GM03348 (cell line): ENCODE measurements around the gene AREL1.

Source experiments
- DNase-seq: peaks from one replicate; pipeline ENCODE4 v3.0.0; 2012; ENCODE audit warnings: low spot score

Gene AREL1

GRCh38 chr14:74698465-74698864 is 14.4 kb downstream of the AREL1 start:
- no peak for DNase-seq

GRCh38 chr14:74697976-74698375 is 14.9 kb downstream of the AREL1 start:
- no peak for DNase-seq

- peak; percentile 70 for DNase-seq
Measured at GRCh38 chr14:74697543-74697942, 15.3 kb downstream of the AREL1 start.

GRCh38 chr14:74697011-74697410 is 15.9 kb downstream of the AREL1 start:
- DNase-seq, result no peak

GRCh38 chr14:74695406-74695805 is 17.5 kb downstream of the AREL1 start:
- no peak for DNase-seq

- DNase-seq, result no peak
Measured at GRCh38 chr14:74693191-74693590, 19.7 kb downstream of the AREL1 start.

- no peak for DNase-seq
Measured at GRCh38 chr14:74691456-74691855, 21.4 kb downstream of the AREL1 start.

GRCh38 chr14:74685921-74686678 is 26.8 kb downstream of the AREL1 start:
- DNase-seq, result no peak

GRCh38 chr14:74685056-74685455 is 27.8 kb downstream of the AREL1 start:
- no peak for DNase-seq

- no peak for DNase-seq
Measured at GRCh38 chr14:74684434-74684833, 28.4 kb downstream of the AREL1 start.

GRCh38 chr14:74683406-74683805 is 29.5 kb downstream of the AREL1 start:
- DNase-seq, result no peak

GRCh38 chr14:74682169-74682952 is 30.5 kb downstream of the AREL1 start:
- no peak for DNase-seq

- no peak for DNase-seq
Measured at GRCh38 chr14:74675219-74675618, 37.7 kb downstream of the AREL1 start.

GRCh38 chr14:74673768-74674167 is 39.1 kb downstream of the AREL1 start:
- DNase-seq, result no peak

- DNase-seq, result peak; percentile 64
Measured at GRCh38 chr14:74671789-74672188, 41.1 kb downstream of the AREL1 start.

- DNase-seq, result peak; percentile 30
Measured at GRCh38 chr14:74670726-74671411, 42.0 kb downstream of the AREL1 start.

- DNase-seq, result no peak
Measured at GRCh38 chr14:74669846-74670245, 43.0 kb downstream of the AREL1 start.

GRCh38 chr14:74669256-74669655 is 43.6 kb downstream of the AREL1 start:
- DNase-seq, result no peak

GRCh38 chr14:74667758-74668157 is 45.1 kb downstream of the AREL1 start:
- peak; percentile 19 for DNase-seq

GRCh38 chr14:74664717-74665116 is 48.2 kb downstream of the AREL1 start:
- no peak for DNase-seq

GRCh38 chr14:74663884-74664283 is 49.0 kb downstream of the AREL1 start:
- DNase-seq, result no peak

GRCh38 chr14:74661726-74662450 is 51.0 kb downstream of the AREL1 start:
- DNase-seq, result no peak
